ENCODE data around the gene LRPAP1.
"Not testable (repeated sequence)": the region's sequence is repeated elsewhere in the genome, so short reads cannot be mapped to it uniquely, and the experiment has no call there.

GRCh38 chr4:3546721-3547120 lies 14.5 kb upstream of the LRPAP1 start:
- TF ChIP-seq RAD21 (IDR thresholded peaks at IDR 0.05; ENCODE audit: low read length); POLR2AphosphoS5 (IDR thresholded peaks at IDR 0.05; ENCODE audit: low read depth, low read length); CTCF (IDR thresholded peaks at IDR 0.05); EP300 (IDR thresholded peaks at IDR 0.05; ENCODE audit: borderline replicate concordance in 1 of 2, low read depth in 1 of 2, low read length in 1 of 2); USF1 (IDR thresholded peaks at IDR 0.05; ENCODE audit: borderline replicate concordance, low read depth); RCOR1 (IDR thresholded peaks at IDR 0.05; ENCODE audit: low read length); SIN3A (IDR thresholded peaks at IDR 0.05; ENCODE audit: borderline replicate concordance, low read depth, low read length); USF2 (IDR thresholded peaks at IDR 0.05; ENCODE audit: borderline replicate concordance, low read depth, low read length); PBX3 (IDR thresholded peaks at IDR 0.05); MXI1 (IDR thresholded peaks at IDR 0.05; ENCODE audit: low read depth, low read length); TAF1 (IDR thresholded peaks at IDR 0.05; ENCODE audit: borderline replicate concordance, low read depth, low read length); REST (IDR thresholded peaks at IDR 0.05; ENCODE audit: low read depth, low read length): not testable (repeated sequence)

All from SK-N-SH (cell line).